IPS-11a (cell line): ENCODE results near the gene KTN1.

Source experiments
- H3K4me3 ChIP-seq: one replicate; pipeline ENCODE4 v1.5.1; 2013; ENCODE audit warnings: low read depth, low read length, control low read depth

The KTN1 gene

GRCh38 chr14:55671641-55672040, 91.6 kb downstream of the KTN1 start:
- no peak overlapping the region for H3K4me3 ChIP-seq

- no peak overlapping the region for H3K4me3 ChIP-seq
Observed at GRCh38 chr14:55673048-55673447, 93.0 kb downstream of the KTN1 start.

GRCh38 chr14:55681096-55681495, 101.1 kb downstream of the KTN1 start:
- no peak overlapping the region for H3K4me3 ChIP-seq

GRCh38 chr14:55684956-55685584, 105.1 kb downstream of the KTN1 start:
- H3K4me3 ChIP-seq: no peak overlapping the region

GRCh38 chr14:55686713-55687112, 106.7 kb downstream of the KTN1 start:
- H3K4me3 ChIP-seq: no peak overlapping the region

- H3K4me3 ChIP-seq: no peak overlapping the region
Observed at GRCh38 chr14:55688566-55688965, 108.6 kb downstream of the KTN1 start.

- H3K4me3 ChIP-seq: no peak overlapping the region
Observed at GRCh38 chr14:55689981-55690871, 110.2 kb downstream of the KTN1 start.

GRCh38 chr14:55691659-55692058, 111.7 kb downstream of the KTN1 start:
- no peak overlapping the region for H3K4me3 ChIP-seq

GRCh38 chr14:55693904-55694303, 113.9 kb downstream of the KTN1 start:
- no peak overlapping the region for H3K4me3 ChIP-seq

- H3K4me3 ChIP-seq: no peak overlapping the region
Observed at GRCh38 chr14:55697414-55697861, 117.4 kb downstream of the KTN1 start.

GRCh38 chr14:55698051-55698450, 118.0 kb downstream of the KTN1 start:
- H3K4me3 ChIP-seq: no peak overlapping the region

GRCh38 chr14:55699131-55700057, 119.4 kb downstream of the KTN1 start:
- H3K4me3 ChIP-seq: no peak overlapping the region

GRCh38 chr14:55701638-55702037, 121.6 kb downstream of the KTN1 start:
- no peak overlapping the region for H3K4me3 ChIP-seq

- H3K4me3 ChIP-seq: no peak overlapping the region
Observed at GRCh38 chr14:55702511-55702910, 122.5 kb downstream of the KTN1 start.

GRCh38 chr14:55704654-55705053, 124.6 kb downstream of the KTN1 start:
- no peak overlapping the region for H3K4me3 ChIP-seq

- no peak overlapping the region for H3K4me3 ChIP-seq
Observed at GRCh38 chr14:55705651-55706364, 125.8 kb downstream of the KTN1 start.

GRCh38 chr14:55706365-55706684, 126.3 kb downstream of the KTN1 start:
- no peak overlapping the region for H3K4me3 ChIP-seq

GRCh38 chr14:55706893-55707292, 126.9 kb downstream of the KTN1 start:
- H3K4me3 ChIP-seq: no peak overlapping the region

GRCh38 chr14:55707365-55707804, 127.4 kb downstream of the KTN1 start:
- no peak overlapping the region for H3K4me3 ChIP-seq

GRCh38 chr14:55710506-55711041, 130.6 kb downstream of the KTN1 start:
- no peak overlapping the region for H3K4me3 ChIP-seq
